Adrenal gland (tissue), 5 donors: ENCODE data around the gene PHLDB1.

ENCODE experiments used
- CTCF ChIP-seq, 6 experiments: fragments of 450-650 bp in 4 of 6; fragments of 200-600 bp in 2 of 6; sonication (generic) in 1 of 6; IDR thresholded peaks; 1 replicate in 5 of 6; 2 replicates in 1 of 6; pipeline versions ENCODE4 v1.5.1 to v1.8.0; 2016 to 2021; ENCODE audit warnings: antibody characterized with exemption in 6 of 6, mild to moderate bottlenecking in 2 of 6, moderate library complexity in 1 of 6
- POLR2A ChIP-seq, 2 donors: fragments of 450-650 bp; IDR thresholded peaks; one replicate each; pipeline ENCODE4 v1.6.1; 2017; ENCODE audit warnings: antibody characterized with exemption in 2 of 2, mild to moderate bottlenecking in 2 of 2, moderate library complexity in 1 of 2
- donor health status: DM: no; HTN: no; CAD: no.

DNA sequence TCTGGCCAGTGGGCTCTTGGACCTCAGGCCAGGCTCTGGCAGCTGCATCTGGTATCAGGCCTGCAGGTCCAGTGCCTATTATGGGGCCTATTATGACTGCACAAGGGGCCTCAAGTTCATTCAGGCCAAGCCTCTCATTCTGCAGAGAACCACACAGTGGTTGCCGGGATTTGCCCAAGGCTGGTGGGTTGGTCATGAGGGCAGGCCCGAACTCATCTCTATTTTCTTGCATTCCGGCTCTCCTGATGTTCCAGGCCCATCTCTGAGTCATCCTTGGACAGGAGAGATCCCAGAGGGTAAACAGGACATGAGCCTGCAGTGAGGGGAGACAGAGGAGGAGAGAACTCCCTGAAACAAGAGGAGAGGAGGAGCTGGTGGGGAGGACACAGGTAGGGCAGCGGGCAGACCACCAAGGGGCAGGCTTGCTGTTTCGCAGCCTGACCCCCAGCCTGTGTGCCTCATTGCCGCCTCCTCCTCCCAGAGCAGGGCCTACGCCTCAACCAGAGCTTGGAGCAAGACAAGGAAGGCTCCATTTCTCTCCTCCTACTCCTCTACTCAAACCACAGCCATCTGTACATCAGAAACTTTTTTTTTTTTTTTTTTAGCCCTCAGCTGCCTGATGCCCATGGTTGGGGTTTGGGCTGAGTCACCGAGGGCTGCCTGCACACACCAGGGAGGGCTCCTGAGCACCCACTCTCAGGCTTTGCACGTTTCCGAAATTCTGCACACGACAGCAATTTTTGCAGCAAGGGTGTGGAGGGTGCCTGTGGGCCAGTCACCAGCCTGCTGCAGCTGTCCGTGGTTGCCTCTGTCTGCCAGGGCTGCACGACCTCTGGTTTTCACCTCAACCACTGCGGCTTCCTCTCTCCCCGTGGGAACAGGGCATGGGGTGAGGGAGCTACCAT, 84.8 kb downstream of the PHLDB1 start:
- no peak for TF ChIP-seq CTCF (IDR thresholded peaks at IDR 0.05)
- TF ChIP-seq POLR2A (IDR thresholded peaks at IDR 0.05) = no peak
